GM12878 (cell line): ENCODE results near the gene PDCL3.

Source experiments
- CBFB ChIP-seq: IDR thresholded peaks from 2 replicates; pipeline ENCODE4 v1.6.1; 2016; ENCODE audit warnings: antibody characterized with exemption, low read depth
- EGR1 ChIP-seq, 2 experiments: IDR thresholded peaks; 1 replicate in 1 of 2; 2 replicates in 1 of 2; pipeline ENCODE4 v1.6.1; 2011 to 2012; ENCODE audit warnings: low read depth in 2 of 2, low read length in 2 of 2, borderline replicate concordance in 1 of 2, mild to moderate bottlenecking in 1 of 2, moderate library complexity in 1 of 2
- IKZF1 ChIP-seq: fragments of 450-650 bp; conservative IDR thresholded peaks from 2 replicates; pipeline ENCODE4 v1.6.1; 2017; ENCODE audit warnings: antibody characterized with exemption, mild to moderate bottlenecking
- POLR2A ChIP-seq: IDR thresholded peaks from 2 replicates; pipeline ENCODE4 v1.6.1; 2011; ENCODE audit warnings: low read depth, mild to moderate bottlenecking, low read length
- YY1 ChIP-seq: IDR thresholded peaks from 2 replicates; pipeline ENCODE4 v1.6.1; 2011; ENCODE audit warnings: low read depth, mild to moderate bottlenecking, low read length
- TF ChIP-seq, protein P1 (sequence below): IDR thresholded peaks from 2 replicates; pipeline ENCODE4 v1.6.1; 2011; ENCODE audit warnings: low read depth, low read length, improper control_type of control experiment, borderline replicate concordance
- TF ChIP-seq, protein P2 (sequence below), 3 experiments: IDR thresholded peaks in 2 of 3; conservative IDR thresholded peaks in 1 of 3; 2 replicates each; pipeline ENCODE4 v1.5.1; 2011; ENCODE audit warnings: low read depth in 3 of 3, low read length in 3 of 3, mild to moderate bottlenecking in 3 of 3, control low read depth in 2 of 3, moderate library complexity in 2 of 3, inconsistent platforms in 1 of 3, mixed read lengths in 1 of 3; ENCODE audit not compliant: control insufficient read depth in 2 of 3, insufficient read depth in 1 of 3; ENCODE audit errors: extremely low read depth in 1 of 3

DNA sequence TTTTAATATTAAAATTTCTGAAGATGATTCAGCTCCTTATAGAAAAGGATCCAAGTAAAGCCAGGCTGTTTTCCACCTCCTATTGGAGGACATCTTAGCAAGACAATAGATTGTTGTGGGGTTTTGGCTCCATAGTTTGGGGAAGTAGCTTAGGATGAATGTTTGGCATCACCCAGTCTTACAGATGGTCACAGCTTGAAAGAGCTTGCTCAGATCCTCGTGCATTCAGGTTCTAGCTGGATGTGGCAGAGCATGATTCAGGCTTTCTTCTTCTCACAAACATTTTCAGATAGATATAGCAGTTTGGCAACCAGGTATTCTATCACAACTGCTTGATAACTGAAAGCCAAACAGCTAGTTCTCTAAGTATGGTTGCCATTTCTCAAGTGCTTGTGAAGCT, 23.6 kb upstream of the PDCL3 start:
- TF ChIP-seq POLR2A = no peak
- TF ChIP-seq, protein P1, sequence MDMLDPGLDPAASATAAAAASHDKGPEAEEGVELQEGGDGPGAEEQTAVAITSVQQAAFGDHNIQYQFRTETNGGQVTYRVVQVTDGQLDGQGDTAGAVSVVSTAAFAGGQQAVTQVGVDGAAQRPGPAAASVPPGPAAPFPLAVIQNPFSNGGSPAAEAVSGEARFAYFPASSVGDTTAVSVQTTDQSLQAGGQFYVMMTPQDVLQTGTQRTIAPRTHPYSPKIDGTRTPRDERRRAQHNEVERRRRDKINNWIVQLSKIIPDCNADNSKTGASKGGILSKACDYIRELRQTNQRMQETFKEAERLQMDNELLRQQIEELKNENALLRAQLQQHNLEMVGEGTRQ = no peak
- TF ChIP-seq EGR1 (IDR thresholded peaks at IDR 0.05; ENCODE audit: borderline replicate concordance in 1 of 2, low read depth in 2 of 2, low read length in 2 of 2) = no peak
- no peak for TF ChIP-seq CBFB
- TF ChIP-seq, protein P2, sequence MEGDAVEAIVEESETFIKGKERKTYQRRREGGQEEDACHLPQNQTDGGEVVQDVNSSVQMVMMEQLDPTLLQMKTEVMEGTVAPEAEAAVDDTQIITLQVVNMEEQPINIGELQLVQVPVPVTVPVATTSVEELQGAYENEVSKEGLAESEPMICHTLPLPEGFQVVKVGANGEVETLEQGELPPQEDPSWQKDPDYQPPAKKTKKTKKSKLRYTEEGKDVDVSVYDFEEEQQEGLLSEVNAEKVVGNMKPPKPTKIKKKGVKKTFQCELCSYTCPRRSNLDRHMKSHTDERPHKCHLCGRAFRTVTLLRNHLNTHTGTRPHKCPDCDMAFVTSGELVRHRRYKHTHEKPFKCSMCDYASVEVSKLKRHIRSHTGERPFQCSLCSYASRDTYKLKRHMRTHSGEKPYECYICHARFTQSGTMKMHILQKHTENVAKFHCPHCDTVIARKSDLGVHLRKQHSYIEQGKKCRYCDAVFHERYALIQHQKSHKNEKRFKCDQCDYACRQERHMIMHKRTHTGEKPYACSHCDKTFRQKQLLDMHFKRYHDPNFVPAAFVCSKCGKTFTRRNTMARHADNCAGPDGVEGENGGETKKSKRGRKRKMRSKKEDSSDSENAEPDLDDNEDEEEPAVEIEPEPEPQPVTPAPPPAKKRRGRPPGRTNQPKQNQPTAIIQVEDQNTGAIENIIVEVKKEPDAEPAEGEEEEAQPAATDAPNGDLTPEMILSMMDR (IDR thresholded peaks at IDR 0.05 in 2 of 3, conservative IDR thresholded peaks at IDR 0.05 in 1 of 3; ENCODE audit: control insufficient read depth in 2 of 3, extremely low read depth in 1 of 3, insufficient read depth in 1 of 3, low read depth in 3 of 3, low read length in 3 of 3) = no peak
- TF ChIP-seq YY1 = no peak
- TF ChIP-seq IKZF1 = no peak
